A549 (cell line): Measurements from ENCODE around the gene LIPE. TPM values are rescaled to one million over a fixed set of nuclear protein-coding genes. Genes with fewer than 3 reads are reported as not detected.

Experiments
- ATAC-seq, 2 experiments: fragments of 200-7000 bp in 1 of 2; fragments of >200 bp in 1 of 2; cut with Nextera tagmentation in 1 of 2; cut with Tn5 transposase in 1 of 2; 3 replicates each; pipeline versions ENCODE4 v1.8.0 to v1.9.1; 2018 to 2020; ENCODE audit warnings: mild to moderate bottlenecking in 1 of 2, moderate library complexity in 1 of 2
- CTCF ChIA-PET: fragments of 300-600 bp; sonication (Branson Sonifier 250); formaldehyde crosslinking; extraction: SDS; loops from one replicate; lab custom pipeline; 2021; ENCODE audit warnings: antibody characterized with exemption, inconsistent platforms; lab: Yijun Ruan, JAX
- POLR2A ChIA-PET: fragments of 350-600 bp; formaldehyde crosslinking; extraction: SDS; loops from one replicate; lab custom pipeline; 2021; ENCODE audit warnings: antibody characterized with exemption, inconsistent platforms; lab: Yijun Ruan, JAX
- DNase-seq, 2 experiments: peaks; one replicate each; pipeline versions ENCODE4 v3.0.0 to v3.0.0-alpha.2; 2011 to 2016; ENCODE audit warnings: low read depth in 1 of 2, low spot score in 1 of 2
- FAIRE-seq: peaks from 2 replicates; lab custom pipeline; 2011; peaks lifted over from hg19 to GRCh38; lab: Jason Lieb, UNC
- H3K27ac ChIP-seq, 2 experiments: fragments of >200 bp; sonication (Bioruptor Twin); formaldehyde crosslinking; 3 replicates each; pipeline ENCODE4 v1.5.1; 2016 to 2017
- H3K4me1 ChIP-seq: fragments of >200 bp; sonication (Bioruptor Twin); formaldehyde crosslinking; 3 replicates; pipeline ENCODE4 v1.6.1; 2016
- H3K4me2 ChIP-seq: fragments of >200 bp; sonication (Bioruptor Twin); formaldehyde crosslinking; 3 replicates; pipeline ENCODE4 v1.6.1; 2016
- H3K4me3 ChIP-seq: fragments of >200 bp; sonication (Bioruptor Twin); formaldehyde crosslinking; 3 replicates; pipeline ENCODE4 v1.5.1; 2016
- H3K9me3 ChIP-seq: fragments of >200 bp; sonication (Bioruptor Twin); formaldehyde crosslinking; 3 replicates; pipeline ENCODE4 v1.6.1; 2016
- BHLHE40 ChIP-seq: IDR thresholded peaks from 2 replicates; pipeline ENCODE4 v1.6.1; 2012; ENCODE audit warnings: low read depth, low read length, inconsistent platforms
- CBX2 ChIP-seq: fragments of 200-600 bp; sonication (generic); IDR thresholded peaks from 2 replicates; pipeline ENCODE4 v1.6.1; 2016; ENCODE audit warnings: low read depth, mild to moderate bottlenecking, borderline replicate concordance
- CBX8 ChIP-seq: fragments of 200-600 bp; sonication (generic); IDR thresholded peaks from 2 replicates; pipeline ENCODE4 v1.6.1; 2016
- CHD2 ChIP-seq: fragments of 150-350 bp; IDR thresholded peaks from 2 replicates; pipeline ENCODE4 v1.6.1; 2014; ENCODE audit warnings: low read length; ENCODE audit not compliant: partially characterized antibody
- ESRRA ChIP-seq: fragments of 150-350 bp; IDR thresholded peaks from 2 replicates; pipeline ENCODE4 v1.6.1; 2014; ENCODE audit warnings: mild to moderate bottlenecking, low read length, borderline replicate concordance
- FOSB ChIP-seq: fragments of 250-450 bp; sonication (Bioruptor Pico); IDR thresholded peaks from 2 replicates; pipeline ENCODE4 v1.5.0; 2020; ENCODE audit warnings: mild to moderate bottlenecking, moderate library complexity
- GATA3 ChIP-seq: IDR thresholded peaks from 2 replicates; pipeline ENCODE4 v1.6.1; 2012; ENCODE audit warnings: borderline replicate concordance
- HOXB5 ChIP-seq: fragments of 250-450 bp; sonication (Bioruptor Pico); IDR thresholded peaks from 2 replicates; pipeline ENCODE4 v1.5.0; 2020; ENCODE audit warnings: mild to moderate bottlenecking, moderate library complexity
- JUN ChIP-seq, 2 experiments: fragments of >200 bp; sonication (Bioruptor Twin); formaldehyde crosslinking; IDR thresholded peaks; 2 replicates in 1 of 2; 3 replicates in 1 of 2; pipeline ENCODE4 v1.6.1; 2016 to 2017
- JUNB ChIP-seq: fragments of >200 bp; sonication (Bioruptor Twin); formaldehyde crosslinking; IDR thresholded peaks from 2 replicates; pipeline ENCODE4 v1.6.1; 2016
- KDM1A ChIP-seq: fragments of 200-600 bp; sonication (generic); IDR thresholded peaks from 2 replicates; pipeline ENCODE4 v1.6.1; 2016; ENCODE audit warnings: low read depth, mild to moderate bottlenecking
- KDM5A ChIP-seq: fragments of 200-600 bp; sonication (generic); IDR thresholded peaks from 2 replicates; pipeline ENCODE4 v1.6.1; 2016; ENCODE audit warnings: antibody characterized with exemption, mild to moderate bottlenecking
- NPAS2 ChIP-seq: fragments of 250-450 bp; sonication (Bioruptor Pico); IDR thresholded peaks from 2 replicates; pipeline ENCODE4 v1.8.0; 2022; ENCODE audit warnings: mild to moderate bottlenecking, moderate library complexity, borderline replicate concordance
- POLR2AphosphoS2 ChIP-seq: conservative IDR thresholded peaks from 2 replicates; pipeline ENCODE4 v1.6.1; 2012; ENCODE audit warnings: low read length, improper control_type of control experiment, inconsistent platforms
- RCOR1 ChIP-seq: fragments of 150-350 bp; IDR thresholded peaks from 2 replicates; pipeline ENCODE4 v1.6.1; 2014; ENCODE audit warnings: antibody characterized with exemption, low read length, low read depth
- SREBF2 ChIP-seq: fragments of 450-650 bp; IDR thresholded peaks from 2 replicates; pipeline ENCODE4 v1.6.1; 2014; ENCODE audit warnings: mild to moderate bottlenecking, moderate library complexity
- TP53 ChIP-seq: fragments of 250-450 bp; sonication (Bioruptor Pico); IDR thresholded peaks from 2 replicates; pipeline ENCODE4 v1.5.0; 2021; ENCODE audit warnings: mild to moderate bottlenecking, moderate library complexity
- ZFP36 ChIP-seq: fragments of 450-650 bp; IDR thresholded peaks from 2 replicates; pipeline ENCODE4 v1.6.1; 2014; ENCODE audit warnings: borderline replicate concordance; ENCODE audit not compliant: partially characterized antibody
- WGBS: methylation state at CpG from one replicate; pipeline ENCODE4 v1.1.6; 2017; ENCODE audit errors: missing lambda C conversion rate; 5-methylcytosine and 5-hydroxymethylcytosine counted together
- polyA plus RNA-seq, 4 experiments: library from polyadenylated mRNA; depleted of rRNA in 3 of 4; stranded (reverse); fragments of >200 nt; fragmentation: RNase III in 1 of 4; extraction: RNeasy Plus Mini Kit Qiagen cat#74134 plus additional on column Dnase treatment in 1 of 4; gene quantifications; 2 replicates in 3 of 4; 3 replicates in 1 of 4; pipeline ENCODE4 v1.2.3, GENCODE V29; 2011 to 2017
- TF ChIP-seq, protein P1 (sequence below): fragments of 250-450 bp; sonication (Bioruptor Pico); IDR thresholded peaks from 2 replicates; pipeline ENCODE4 v1.5.0; 2021; ENCODE audit warnings: mild to moderate bottlenecking, moderate library complexity, borderline replicate concordance
- TF ChIP-seq, protein P2 (sequence below): fragments of >200 bp; sonication (Bioruptor Twin); formaldehyde crosslinking; IDR thresholded peaks from 3 replicates; pipeline ENCODE4 v1.6.1; 2016
- TF ChIP-seq, protein P3 (sequence below): fragments of 200-600 bp; sonication (generic); IDR thresholded peaks from 2 replicates; pipeline ENCODE4 v1.6.1; 2016; ENCODE audit warnings: antibody characterized with exemption, mild to moderate bottlenecking, moderate library complexity
- TF ChIP-seq, protein P4 (sequence below): fragments of 250-450 bp; sonication (Bioruptor Pico); IDR thresholded peaks from 2 replicates; pipeline ENCODE4 v1.5.0; 2020; ENCODE audit warnings: low read depth, mild to moderate bottlenecking, moderate library complexity
- TF ChIP-seq, protein P5 (sequence below): IDR thresholded peaks from 2 replicates; pipeline ENCODE4 v1.6.1; 2012

LIPE gene
- polyA plus RNA-seq, 2 of the 4 experiments (the other 2 are of a cell fraction): 1.6 to 3.2 TPM

DNA sequence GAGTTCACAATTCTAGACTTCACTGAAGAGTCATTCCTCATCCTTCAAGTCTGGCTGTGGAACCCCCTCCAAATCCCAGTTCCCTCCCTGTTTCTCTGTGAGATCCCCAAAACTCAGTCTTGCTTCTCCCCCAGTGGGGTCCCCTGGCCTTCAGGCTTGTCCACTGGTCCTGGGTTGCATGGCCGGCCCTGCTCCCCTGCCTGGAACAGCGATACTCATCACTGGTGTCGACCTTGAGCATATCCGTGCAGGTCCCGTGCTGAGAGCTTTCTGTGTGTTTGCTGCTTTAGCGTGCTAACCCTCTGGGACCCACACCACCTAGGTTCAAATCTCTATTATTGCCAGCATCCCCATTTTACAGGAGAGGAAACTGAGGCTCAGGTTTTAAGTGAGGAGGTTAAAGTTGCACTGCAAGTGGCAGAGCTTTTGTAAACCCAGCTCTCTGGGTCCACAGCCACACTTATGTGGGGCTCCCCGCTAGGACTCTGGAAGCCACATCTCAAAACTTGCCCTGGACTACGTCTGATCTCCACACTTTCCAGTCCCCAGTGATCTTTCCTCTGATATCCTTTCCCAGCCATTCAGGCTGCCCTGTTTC lies 15.5 kb downstream of the LIPE start:
- DNase-seq: no peak
- Histone ChIP-seq H3K4me1 (no peaks in the 10 kb centered on the region), H3K4me2 (no peak overlapping the region), H3K4me3 (no peak overlapping the region)
- ChIA-PET CTCF (interaction anchor here (0.9 to 12.2 kb wide), 12 partner anchors 9 to 303 kb away, joined by 3 to 302 read pairs (median 6); partner anchors contain the start of gene LIPE), POLR2A (interaction anchor here (1.2 to 1.7 kb wide), 3 partner anchors 10 to 15 kb away, joined by 3 to 7 read pairs (median 4); no protein-coding TSS in a partner anchor)
- 89% methylated on average over 8 of the region's 8 CpGs for WGBS
- TF ChIP-seq KDM5A (no peak), CBX2 (no peak), CBX8 (no peak), SREBF2 (no peak), HOXB5 (CRISPR knock-in tag) (no peak), BHLHE40 (no peak), RCOR1 (no peak), NPAS2 (CRISPR knock-in tag) (no peak), POLR2AphosphoS2 (no peak), TP53 (CRISPR knock-in tag) (no peak), FOSB (CRISPR knock-in tag) (no peak), GATA3 (no peak), ZFP36 (no peak), KDM1A (no peak), JUN (IDR thresholded peaks at IDR 0.05) (no peak), CHD2 (no peak)
- TF ChIP-seq, protein P1, sequence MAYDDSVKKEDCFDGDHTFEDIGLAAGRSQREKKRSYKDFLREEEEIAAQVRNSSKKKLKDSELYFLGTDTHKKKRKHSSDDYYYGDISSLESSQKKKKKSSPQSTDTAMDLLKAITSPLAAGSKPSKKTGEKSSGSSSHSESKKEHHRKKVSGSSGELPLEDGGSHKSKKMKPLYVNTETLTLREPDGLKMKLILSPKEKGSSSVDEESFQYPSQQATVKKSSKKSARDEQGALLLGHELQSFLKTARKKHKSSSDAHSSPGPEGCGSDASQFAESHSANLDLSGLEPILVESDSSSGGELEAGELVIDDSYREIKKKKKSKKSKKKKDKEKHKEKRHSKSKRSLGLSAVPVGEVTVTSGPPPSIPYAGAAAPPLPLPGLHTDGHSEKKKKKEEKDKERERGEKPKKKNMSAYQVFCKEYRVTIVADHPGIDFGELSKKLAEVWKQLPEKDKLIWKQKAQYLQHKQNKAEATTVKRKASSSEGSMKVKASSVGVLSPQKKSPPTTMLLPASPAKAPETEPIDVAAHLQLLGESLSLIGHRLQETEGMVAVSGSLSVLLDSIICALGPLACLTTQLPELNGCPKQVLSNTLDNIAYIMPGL (CRISPR knock-in tag): no peak
- TF ChIP-seq, protein P2, sequence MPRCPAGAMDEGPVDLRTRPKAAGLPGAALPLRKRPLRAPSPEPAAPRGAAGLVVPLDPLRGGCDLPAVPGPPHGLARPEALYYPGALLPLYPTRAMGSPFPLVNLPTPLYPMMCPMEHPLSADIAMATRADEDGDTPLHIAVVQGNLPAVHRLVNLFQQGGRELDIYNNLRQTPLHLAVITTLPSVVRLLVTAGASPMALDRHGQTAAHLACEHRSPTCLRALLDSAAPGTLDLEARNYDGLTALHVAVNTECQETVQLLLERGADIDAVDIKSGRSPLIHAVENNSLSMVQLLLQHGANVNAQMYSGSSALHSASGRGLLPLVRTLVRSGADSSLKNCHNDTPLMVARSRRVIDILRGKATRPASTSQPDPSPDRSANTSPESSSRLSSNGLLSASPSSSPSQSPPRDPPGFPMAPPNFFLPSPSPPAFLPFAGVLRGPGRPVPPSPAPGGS: no peak
- TF ChIP-seq, protein P3, sequence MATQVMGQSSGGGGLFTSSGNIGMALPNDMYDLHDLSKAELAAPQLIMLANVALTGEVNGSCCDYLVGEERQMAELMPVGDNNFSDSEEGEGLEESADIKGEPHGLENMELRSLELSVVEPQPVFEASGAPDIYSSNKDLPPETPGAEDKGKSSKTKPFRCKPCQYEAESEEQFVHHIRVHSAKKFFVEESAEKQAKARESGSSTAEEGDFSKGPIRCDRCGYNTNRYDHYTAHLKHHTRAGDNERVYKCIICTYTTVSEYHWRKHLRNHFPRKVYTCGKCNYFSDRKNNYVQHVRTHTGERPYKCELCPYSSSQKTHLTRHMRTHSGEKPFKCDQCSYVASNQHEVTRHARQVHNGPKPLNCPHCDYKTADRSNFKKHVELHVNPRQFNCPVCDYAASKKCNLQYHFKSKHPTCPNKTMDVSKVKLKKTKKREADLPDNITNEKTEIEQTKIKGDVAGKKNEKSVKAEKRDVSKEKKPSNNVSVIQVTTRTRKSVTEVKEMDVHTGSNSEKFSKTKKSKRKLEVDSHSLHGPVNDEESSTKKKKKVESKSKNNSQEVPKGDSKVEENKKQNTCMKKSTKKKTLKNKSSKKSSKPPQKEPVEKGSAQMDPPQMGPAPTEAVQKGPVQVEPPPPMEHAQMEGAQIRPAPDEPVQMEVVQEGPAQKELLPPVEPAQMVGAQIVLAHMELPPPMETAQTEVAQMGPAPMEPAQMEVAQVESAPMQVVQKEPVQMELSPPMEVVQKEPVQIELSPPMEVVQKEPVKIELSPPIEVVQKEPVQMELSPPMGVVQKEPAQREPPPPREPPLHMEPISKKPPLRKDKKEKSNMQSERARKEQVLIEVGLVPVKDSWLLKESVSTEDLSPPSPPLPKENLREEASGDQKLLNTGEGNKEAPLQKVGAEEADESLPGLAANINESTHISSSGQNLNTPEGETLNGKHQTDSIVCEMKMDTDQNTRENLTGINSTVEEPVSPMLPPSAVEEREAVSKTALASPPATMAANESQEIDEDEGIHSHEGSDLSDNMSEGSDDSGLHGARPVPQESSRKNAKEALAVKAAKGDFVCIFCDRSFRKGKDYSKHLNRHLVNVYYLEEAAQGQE: no peak
- TF ChIP-seq, all 56 proteins: peak for 0
- Histone ChIP-seq H3K9me3 (no peaks in the 10 kb centered on the region), H3K27ac (no peak overlapping the region)
- no peak for FAIRE-seq
- ATAC-seq: no peak

DNA sequence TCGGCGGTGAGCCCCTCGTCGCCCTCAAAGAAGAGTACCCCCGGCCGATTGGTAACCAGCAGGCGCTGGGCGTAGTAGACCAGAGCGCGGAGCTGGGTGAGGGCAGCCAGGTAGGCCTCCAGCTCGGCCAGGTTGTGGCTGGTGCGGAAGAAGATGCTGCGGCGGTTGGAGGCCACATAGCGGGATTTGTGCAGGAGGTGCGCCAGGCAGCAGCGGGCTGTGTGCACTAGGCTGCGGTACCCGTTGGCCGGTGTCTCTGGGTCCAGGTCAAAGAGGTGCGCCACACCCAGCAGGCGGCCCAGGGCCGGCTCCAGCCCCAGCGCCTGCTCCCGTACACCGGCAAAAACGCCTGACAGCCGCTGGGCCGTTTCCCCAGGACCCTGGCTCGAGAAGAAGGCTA lies 16.8 kb downstream of the LIPE start:
- FAIRE-seq: no peak
- no peak overlapping the region for H3K4me3 ChIP-seq

More for the DNA sequence above, 16.8 kb downstream of the LIPE start:
- Histone ChIP-seq H3K4me1 (no peaks in the 10 kb centered on the region), H3K27ac (no peak overlapping the region)
- WGBS: 91% methylated on average over 30 of the region's 30 CpGs
- POLR2A ChIA-PET: interaction anchor here (1.5 kb wide), 1 partner anchor 9 kb away, joined by 3 read pairs; no protein-coding TSS in a partner anchor
- no peak for TF ChIP-seq JUNB
- TF ChIP-seq, protein P4, sequence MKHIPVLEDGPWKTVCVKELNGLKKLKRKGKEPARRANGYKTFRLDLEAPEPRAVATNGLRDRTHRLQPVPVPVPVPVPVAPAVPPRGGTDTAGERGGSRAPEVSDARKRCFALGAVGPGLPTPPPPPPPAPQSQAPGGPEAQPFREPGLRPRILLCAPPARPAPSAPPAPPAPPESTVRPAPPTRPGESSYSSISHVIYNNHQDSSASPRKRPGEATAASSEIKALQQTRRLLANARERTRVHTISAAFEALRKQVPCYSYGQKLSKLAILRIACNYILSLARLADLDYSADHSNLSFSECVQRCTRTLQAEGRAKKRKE: no peak
- TF ChIP-seq, protein P5, sequence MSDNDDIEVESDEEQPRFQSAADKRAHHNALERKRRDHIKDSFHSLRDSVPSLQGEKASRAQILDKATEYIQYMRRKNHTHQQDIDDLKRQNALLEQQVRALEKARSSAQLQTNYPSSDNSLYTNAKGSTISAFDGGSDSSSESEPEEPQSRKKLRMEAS: no peak
- TF ChIP-seq ESRRA: no peak
- TF ChIP-seq, all 56 proteins: peak for 0
- Histone ChIP-seq H3K4me2 (no peak overlapping the region), H3K9me3 (no peaks in the 10 kb centered on the region)
- CTCF ChIA-PET: interaction anchor here (0.6 to 16.0 kb wide), 10 partner anchors 5 to 302 kb away, joined by 3 to 302 read pairs (median 4); no protein-coding TSS in a partner anchor
- no peak for ATAC-seq
- no peak for DNase-seq
